Esophagus muscularis mucosa (tissue), 4 donors: ENCODE data around the gene WNT7B. TPM values are rescaled to one million over a fixed set of nuclear protein-coding genes. Genes with fewer than 3 reads are reported as not detected.

Source experiments
- DNase-seq: peaks from one replicate; pipeline ENCODE4 v3.0.0-alpha.2; 2017; ENCODE audit errors: extremely low spot score
- H3K27ac ChIP-seq, 4 donors: fragments of 200-600 bp; sonication (generic); replicated peaks in 1 of 4; 1 replicate in 3 of 4; 2 replicates in 1 of 4; pipeline ENCODE4 v1.5.1; 2016 to 2019; ENCODE audit warnings: mild to moderate bottlenecking in 1 of 4
- H3K27me3 ChIP-seq, 4 donors: fragments of 200-600 bp; sonication (generic); one replicate each; pipeline versions ENCODE4 v1.5.1 to v1.6.0; 2016 to 2019
- H3K36me3 ChIP-seq, 4 donors: fragments of 200-600 bp; sonication (generic); one replicate each; pipeline ENCODE4 v1.5.1; 2016 to 2019
- H3K4me1 ChIP-seq, 4 donors: fragments of 200-600 bp; sonication (generic); one replicate each; pipeline ENCODE4 v1.5.1; 2016 to 2019
- H3K4me3 ChIP-seq, 4 donors: fragments of 200-600 bp; sonication (generic); 1 replicate in 2 of 4; 2 replicates in 2 of 4; pipeline ENCODE4 v1.5.1; 2016 to 2019; ENCODE audit warnings: mild to moderate bottlenecking in 4 of 4, moderate library complexity in 1 of 4
- H3K9me3 ChIP-seq, 4 donors: fragments of 200-600 bp; sonication (generic); 1 replicate in 3 of 4; 2 replicates in 1 of 4; pipeline ENCODE4 v1.5.1; 2016 to 2019
- CTCF ChIP-seq, 3 experiments: fragments of 200-600 bp in 2 of 3; fragments of 450-650 bp in 1 of 3; sonication (generic) in 2 of 3; IDR thresholded peaks; one replicate each; pipeline ENCODE4 v1.5.1; 2017 to 2019; ENCODE audit warnings: antibody characterized with exemption in 3 of 3, mild to moderate bottlenecking in 2 of 3, moderate library complexity in 1 of 3
- EP300 ChIP-seq: sonication (generic); formaldehyde crosslinking; IDR thresholded peaks from one replicate; pipeline ENCODE4 v1.6.1; 2017; ENCODE audit warnings: antibody characterized with exemption
- POLR2A ChIP-seq: fragments of 450-650 bp; IDR thresholded peaks from one replicate; pipeline ENCODE4 v1.6.1; 2017; ENCODE audit warnings: antibody characterized with exemption, moderate library complexity, mild to moderate bottlenecking, low read depth
- POLR2AphosphoS5 ChIP-seq, 2 donors: sonication (generic); formaldehyde crosslinking; IDR thresholded peaks; one replicate each; pipeline ENCODE4 v1.6.1; 2017; ENCODE audit warnings: antibody characterized with exemption in 2 of 2
- WGBS: methylation state at CpG from one replicate; pipeline ENCODE4 v1.1.5; 2018; 5-methylcytosine and 5-hydroxymethylcytosine counted together
- intact Hi-C: fragments of 100-400 bp; cut with DNase I; formaldehyde crosslinking; loops from one replicate; pipeline ENCODE4 v1.15.1; 2023
- total RNA-seq, 4 donors: library from RNA; depleted of rRNA; stranded (reverse); fragments of >200 nt; gene quantifications; one replicate each; pipeline versions ENCODE4 v1.1.0 to v1.2.1, GENCODE V29; 2016

Gene WNT7B
- total RNA-seq, 4 donors from 2014 or later = not detected

- Histone ChIP-seq H3K27me3 (peaks cover 0 to 88% (median 0%) of the 10 kb centered on the region in 4 donors), H3K4me3 (no peak overlapping the region), H3K9me3 (no peaks in the 10 kb centered on the region), H3K27ac (no peak overlapping the region), H3K4me1 (no peaks in the 10 kb centered on the region), H3K36me3 (no peaks in the 10 kb centered on the region)
- TF ChIP-seq CTCF (IDR thresholded peaks at IDR 0.05) (no peak), EP300 (no peak), POLR2AphosphoS5 (IDR thresholded peaks at IDR 0.05) (no peak), POLR2A (no peak)
- DNase-seq = no peak
- intact Hi-C loops = no loop called here
- 88% methylated on average over 6 of the region's 12 CpGs for WGBS
Measured at GRCh38 chr22:45964372-45964771, 12.6 kb downstream of the WNT7B start.

GRCh38 chr22:45963821-45964220 lies 13.1 kb downstream of the WNT7B start:
- TF ChIP-seq EP300 (no peak), CTCF (IDR thresholded peaks at IDR 0.05) (no peak), POLR2AphosphoS5 (IDR thresholded peaks at IDR 0.05) (no peak), POLR2A (no peak)
- 89% methylated on average over 5 of the region's 7 CpGs for WGBS
- intact Hi-C loops = no loop called here
- Histone ChIP-seq H3K4me1 (no peaks in the 10 kb centered on the region), H3K27ac (no peak overlapping the region), H3K36me3 (no peaks in the 10 kb centered on the region), H3K27me3 (peaks cover 0 to 83% (median 0%) of the 10 kb centered on the region in 4 donors), H3K9me3 (no peaks in the 10 kb centered on the region), H3K4me3 (no peak overlapping the region)
- DNase-seq = no peak

GRCh38 chr22:45962756-45963324 lies 14.1 kb downstream of the WNT7B start:
- no peak for DNase-seq
- H3K4me3 ChIP-seq = no peak overlapping the region
- TF ChIP-seq EP300 (no peak), POLR2A (no peak), POLR2AphosphoS5 (IDR thresholded peaks at IDR 0.05) (no peak), CTCF (IDR thresholded peaks at IDR 0.05) (no peak)
- H3K27me3 ChIP-seq = peaks cover 0 to 73% (median 0%) of the 10 kb centered on the region in 4 donors
- no peaks in the 10 kb centered on the region for H3K9me3 ChIP-seq
- WGBS = 62% methylated on average over 4 of the region's 12 CpGs
- intact Hi-C loops = no loop called here
- H3K27ac ChIP-seq = no peak overlapping the region
- H3K4me1 ChIP-seq = no peaks in the 10 kb centered on the region
- H3K36me3 ChIP-seq = no peaks in the 10 kb centered on the region

- H3K4me3 ChIP-seq = no peak overlapping the region
- 79% methylated on average over 1 of the region's 1 CpG for WGBS
- TF ChIP-seq POLR2AphosphoS5 (IDR thresholded peaks at IDR 0.05) (no peak), POLR2A (no peak), CTCF (IDR thresholded peaks at IDR 0.05) (no peak), EP300 (no peak)
- no peaks in the 10 kb centered on the region for H3K36me3 ChIP-seq
- no peaks in the 10 kb centered on the region for H3K9me3 ChIP-seq
- DNase-seq = no peak
- H3K27me3 ChIP-seq = peaks cover 0 to 69% (median 0%) of the 10 kb centered on the region in 4 donors
- H3K27ac ChIP-seq = no peak overlapping the region
- intact Hi-C loops = no loop called here
- H3K4me1 ChIP-seq = no peaks in the 10 kb centered on the region
Measured at GRCh38 chr22:45962434-45962718, 14.6 kb downstream of the WNT7B start.
